ENCODE results near the gene GNA14.

GNA14 gene

DNA sequence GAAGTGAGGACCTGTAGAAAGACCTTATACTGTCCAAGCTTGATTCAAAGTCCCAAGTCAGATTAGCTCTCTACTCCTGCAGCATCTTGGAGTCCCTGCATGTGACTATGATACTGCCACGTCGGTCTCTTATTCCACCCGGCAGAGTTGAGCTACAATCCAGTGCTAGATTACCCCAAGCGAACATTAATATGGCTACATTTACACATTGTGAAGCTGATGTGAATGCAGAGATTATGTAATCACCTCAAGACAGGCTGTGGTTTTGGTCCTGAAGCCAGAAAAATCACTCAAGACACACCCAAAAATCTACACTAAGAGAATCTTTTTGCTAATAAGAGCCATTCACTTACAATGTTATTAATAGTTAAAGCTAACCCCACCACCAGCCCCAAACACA, 116.7 kb downstream of the GNA14 start:
- TF ChIP-seq, protein P1, sequence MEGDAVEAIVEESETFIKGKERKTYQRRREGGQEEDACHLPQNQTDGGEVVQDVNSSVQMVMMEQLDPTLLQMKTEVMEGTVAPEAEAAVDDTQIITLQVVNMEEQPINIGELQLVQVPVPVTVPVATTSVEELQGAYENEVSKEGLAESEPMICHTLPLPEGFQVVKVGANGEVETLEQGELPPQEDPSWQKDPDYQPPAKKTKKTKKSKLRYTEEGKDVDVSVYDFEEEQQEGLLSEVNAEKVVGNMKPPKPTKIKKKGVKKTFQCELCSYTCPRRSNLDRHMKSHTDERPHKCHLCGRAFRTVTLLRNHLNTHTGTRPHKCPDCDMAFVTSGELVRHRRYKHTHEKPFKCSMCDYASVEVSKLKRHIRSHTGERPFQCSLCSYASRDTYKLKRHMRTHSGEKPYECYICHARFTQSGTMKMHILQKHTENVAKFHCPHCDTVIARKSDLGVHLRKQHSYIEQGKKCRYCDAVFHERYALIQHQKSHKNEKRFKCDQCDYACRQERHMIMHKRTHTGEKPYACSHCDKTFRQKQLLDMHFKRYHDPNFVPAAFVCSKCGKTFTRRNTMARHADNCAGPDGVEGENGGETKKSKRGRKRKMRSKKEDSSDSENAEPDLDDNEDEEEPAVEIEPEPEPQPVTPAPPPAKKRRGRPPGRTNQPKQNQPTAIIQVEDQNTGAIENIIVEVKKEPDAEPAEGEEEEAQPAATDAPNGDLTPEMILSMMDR (conservative IDR thresholded peaks at IDR 0.05) = no peak
- no peak for TF ChIP-seq ZFX (IDR thresholded peaks at IDR 0.05)
- H3K27ac ChIP-seq = no peak overlapping the region

DNA sequence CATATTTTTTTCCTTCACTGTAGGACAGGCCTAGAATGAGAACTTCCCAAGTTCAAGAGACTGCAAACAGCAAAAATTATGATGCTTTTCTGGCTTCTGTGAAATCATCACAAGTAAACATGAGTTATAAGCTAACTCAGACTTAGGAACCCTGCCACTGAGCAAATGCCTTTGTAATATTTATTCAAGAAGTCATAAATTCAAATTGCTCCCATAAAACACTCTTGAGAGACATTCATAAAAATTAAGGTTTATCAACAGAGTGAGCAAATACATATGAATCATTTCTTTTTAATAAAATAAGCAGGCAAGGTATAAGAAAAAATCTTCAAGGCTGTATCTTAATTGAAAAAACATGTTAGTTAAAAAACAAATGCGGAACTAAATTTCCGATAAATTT, 124.2 kb downstream of the GNA14 start:
- no peak overlapping the region; the same call in 1 of the 2 replicates for H3K27ac ChIP-seq
- TF ChIP-seq, protein P1 (conservative IDR thresholded peaks at IDR 0.05) = no peak
- no peak for TF ChIP-seq ZFX (IDR thresholded peaks at IDR 0.05)

DNA sequence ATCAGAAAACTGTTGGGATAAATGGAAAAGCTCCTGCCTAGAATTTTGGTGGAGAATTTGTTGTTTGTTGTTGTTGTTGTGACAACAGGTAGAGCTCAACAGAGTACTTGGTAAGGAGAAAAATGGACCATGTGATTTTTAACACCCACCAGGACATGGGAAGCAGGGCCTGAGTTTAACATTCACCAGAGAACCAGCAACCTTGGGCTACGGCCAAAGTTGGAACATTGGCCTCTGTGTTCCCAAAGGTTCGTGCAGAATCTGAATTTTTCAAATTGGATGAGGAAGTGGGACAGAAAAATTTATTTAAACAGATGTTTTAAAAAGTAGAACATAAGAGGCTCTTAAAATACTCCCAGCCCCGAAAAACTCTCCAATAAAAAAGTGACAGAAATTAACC, 127.0 kb downstream of the GNA14 start:
- H3K27ac ChIP-seq = no peak overlapping the region
- TF ChIP-seq, protein P1 (conservative IDR thresholded peaks at IDR 0.05) = no peak
- no peak for TF ChIP-seq ZFX (IDR thresholded peaks at IDR 0.05)

DNA sequence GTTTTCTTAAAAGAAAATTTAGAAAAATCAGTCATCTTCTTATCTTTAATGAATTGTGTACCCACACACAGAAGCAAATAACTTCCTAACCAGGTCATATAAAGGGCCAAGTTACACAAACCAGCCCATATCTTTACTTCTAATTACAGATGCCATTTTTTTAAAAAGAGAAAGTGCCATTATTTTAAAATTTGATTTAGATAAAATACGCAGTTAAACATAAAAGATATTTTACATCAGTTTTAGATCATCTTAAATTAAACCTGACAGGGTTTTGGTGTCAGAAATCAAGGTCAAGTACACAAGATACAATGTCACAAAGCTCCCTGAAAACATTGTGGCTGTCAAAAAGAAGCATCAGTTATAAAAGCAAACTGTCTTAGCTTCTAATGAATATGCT, 129.4 kb downstream of the GNA14 start:
- no peak overlapping the region for H3K27ac ChIP-seq
- TF ChIP-seq, protein P1 (conservative IDR thresholded peaks at IDR 0.05) = no peak
- no peak for TF ChIP-seq ZFX (IDR thresholded peaks at IDR 0.05)

DNA sequence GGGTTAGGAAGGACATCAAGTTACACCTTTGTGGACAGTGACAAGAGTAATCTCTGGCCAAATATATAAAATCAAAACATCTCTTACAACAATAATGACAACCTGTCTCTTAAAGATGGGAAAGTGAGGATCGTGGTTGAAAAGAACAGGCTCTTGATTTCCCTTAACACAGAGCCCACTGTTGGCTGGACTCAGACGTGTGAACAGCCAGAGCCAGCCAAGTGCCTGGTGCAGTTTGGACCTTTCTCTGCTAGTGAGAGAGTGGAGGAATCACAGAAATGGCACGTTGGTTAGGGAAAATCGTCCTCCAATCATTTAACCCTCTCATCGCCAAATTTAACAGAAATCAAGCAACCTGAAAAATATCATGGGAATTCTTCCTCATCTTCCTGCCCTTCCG, 131.3 kb downstream of the GNA14 start:
- TF ChIP-seq, protein P1 (conservative IDR thresholded peaks at IDR 0.05) = no peak
- TF ChIP-seq ZFX (IDR thresholded peaks at IDR 0.05) = no peak
- no peak overlapping the region for H3K27ac ChIP-seq

DNA sequence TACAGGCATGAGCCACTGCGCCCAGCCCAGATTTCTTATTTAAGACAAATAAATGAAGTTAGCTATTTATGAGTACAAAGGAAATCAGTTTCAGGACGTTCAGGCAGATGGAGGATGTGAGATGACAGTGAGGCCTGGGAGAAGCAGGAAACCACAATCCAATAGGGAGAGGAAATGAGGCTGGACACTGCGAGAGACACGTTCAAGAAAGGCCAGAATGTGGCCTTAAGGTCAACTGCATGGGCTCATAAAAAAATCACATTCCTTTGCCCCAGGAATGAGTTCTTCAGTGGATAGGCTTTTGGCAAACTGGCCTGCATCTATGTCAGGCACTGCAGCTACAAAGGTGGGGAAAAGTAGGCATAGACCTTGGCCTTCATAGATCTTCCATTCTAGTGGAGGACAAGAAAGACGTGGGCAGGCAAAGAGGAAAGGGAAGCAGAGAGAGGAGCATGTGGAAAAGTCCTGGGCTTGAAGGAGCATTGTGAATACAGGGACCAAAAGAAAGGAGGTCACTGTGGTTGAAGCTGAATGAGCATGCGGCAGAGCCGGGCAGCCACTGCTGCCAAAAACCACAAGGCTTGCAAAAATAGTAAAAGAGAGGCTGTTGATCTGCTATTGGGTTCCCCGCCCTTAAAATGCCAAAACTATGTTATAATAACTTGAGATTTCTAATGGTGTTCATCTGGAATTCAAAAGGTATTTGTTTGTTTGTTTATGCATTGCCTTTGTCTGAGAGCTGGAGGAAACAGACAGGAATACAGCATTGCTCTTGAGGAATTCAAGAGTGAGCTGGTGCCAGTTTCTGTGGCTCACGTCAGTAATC, 133.0 kb downstream of the GNA14 start:
- no peak overlapping the region for H3K27ac ChIP-seq

DNA sequence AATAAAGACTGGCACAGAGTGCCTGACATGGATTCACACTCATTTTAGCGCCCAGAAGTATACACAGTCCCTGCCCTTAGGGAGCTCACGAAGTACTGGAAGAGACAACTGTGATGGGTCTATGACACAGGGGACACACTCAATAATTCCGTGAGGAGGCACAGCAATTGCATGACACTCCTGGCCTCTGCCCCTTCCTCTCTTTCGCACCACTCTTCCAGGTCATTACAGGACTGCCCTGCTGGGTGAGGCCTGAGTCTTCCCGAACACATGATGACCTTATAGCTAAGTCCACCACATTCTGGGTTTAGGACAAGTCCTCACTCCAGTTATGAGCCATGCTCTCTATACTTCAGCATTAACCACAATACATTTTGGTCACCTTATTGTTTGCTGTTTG, 134.7 kb downstream of the GNA14 start:
- H3K27ac ChIP-seq = no peak overlapping the region
- TF ChIP-seq, protein P1 (conservative IDR thresholded peaks at IDR 0.05) = no peak
- TF ChIP-seq ZFX (IDR thresholded peaks at IDR 0.05) = no peak

More for the DNA sequence above, 133.0 kb downstream of the GNA14 start:
- TF ChIP-seq, protein P1 (conservative IDR thresholded peaks at IDR 0.05) = no peak
- TF ChIP-seq ZFX (IDR thresholded peaks at IDR 0.05) = no peak
